Esophagus muscularis mucosa (tissue), 4 donors: ENCODE measurements around the gene MRPL24. TPM values are rescaled to one million over a fixed set of nuclear protein-coding genes. Genes with fewer than 3 reads are reported as not detected.

Experiments used
- DNase-seq: peaks from one replicate; pipeline ENCODE4 v3.0.0-alpha.2; 2017; ENCODE audit errors: extremely low spot score
- H3K27ac ChIP-seq, 4 donors: fragments of 200-600 bp; sonication (generic); replicated peaks in 1 of 4; 1 replicate in 3 of 4; 2 replicates in 1 of 4; pipeline ENCODE4 v1.5.1; 2016 to 2019; ENCODE audit warnings: mild to moderate bottlenecking in 1 of 4
- H3K27me3 ChIP-seq, 4 donors: fragments of 200-600 bp; sonication (generic); one replicate each; pipeline versions ENCODE4 v1.5.1 to v1.6.0; 2016 to 2019
- H3K36me3 ChIP-seq, 4 donors: fragments of 200-600 bp; sonication (generic); one replicate each; pipeline ENCODE4 v1.5.1; 2016 to 2019
- H3K4me1 ChIP-seq, 4 donors: fragments of 200-600 bp; sonication (generic); one replicate each; pipeline ENCODE4 v1.5.1; 2016 to 2019
- H3K4me3 ChIP-seq, 4 donors: fragments of 200-600 bp; sonication (generic); 1 replicate in 2 of 4; 2 replicates in 2 of 4; pipeline ENCODE4 v1.5.1; 2016 to 2019; ENCODE audit warnings: mild to moderate bottlenecking in 4 of 4, moderate library complexity in 1 of 4
- H3K9me3 ChIP-seq, 4 donors: fragments of 200-600 bp; sonication (generic); 1 replicate in 3 of 4; 2 replicates in 1 of 4; pipeline ENCODE4 v1.5.1; 2016 to 2019
- CTCF ChIP-seq, 3 experiments: fragments of 200-600 bp in 2 of 3; fragments of 450-650 bp in 1 of 3; sonication (generic) in 2 of 3; IDR thresholded peaks; one replicate each; pipeline ENCODE4 v1.5.1; 2017 to 2019; ENCODE audit warnings: antibody characterized with exemption in 3 of 3, mild to moderate bottlenecking in 2 of 3, moderate library complexity in 1 of 3
- EP300 ChIP-seq: sonication (generic); formaldehyde crosslinking; IDR thresholded peaks from one replicate; pipeline ENCODE4 v1.6.1; 2017; ENCODE audit warnings: antibody characterized with exemption
- POLR2A ChIP-seq: fragments of 450-650 bp; IDR thresholded peaks from one replicate; pipeline ENCODE4 v1.6.1; 2017; ENCODE audit warnings: antibody characterized with exemption, moderate library complexity, mild to moderate bottlenecking, low read depth
- POLR2AphosphoS5 ChIP-seq, 2 donors: sonication (generic); formaldehyde crosslinking; IDR thresholded peaks; one replicate each; pipeline ENCODE4 v1.6.1; 2017; ENCODE audit warnings: antibody characterized with exemption in 2 of 2
- WGBS: methylation state at CpG from one replicate; pipeline ENCODE4 v1.1.5; 2018; 5-methylcytosine and 5-hydroxymethylcytosine counted together
- intact Hi-C: fragments of 100-400 bp; cut with DNase I; formaldehyde crosslinking; loops from one replicate; pipeline ENCODE4 v1.15.1; 2023
- total RNA-seq, 4 donors: library from RNA; depleted of rRNA; stranded (reverse); fragments of >200 nt; gene quantifications; one replicate each; pipeline versions ENCODE4 v1.1.0 to v1.2.1, GENCODE V29; 2016

MRPL24 gene
- total RNA-seq, 4 donors from 2014 or later: 43.5 to 67.4 (median 62.4) TPM

GRCh38 chr1:156698995-156699394 lies 41.9 kb downstream of the MRPL24 start:
- H3K27me3 ChIP-seq: peaks cover 0 to 33% (median 0%) of the 10 kb centered on the region in 4 donors
- intact Hi-C loops: no loop called here
- H3K27ac ChIP-seq: no peak overlapping the region
- no peak for DNase-seq
- no peak overlapping the region for H3K4me3 ChIP-seq
- peaks cover under 1 to 9% (median 8%) of the 10 kb centered on the region in 4 donors for H3K4me1 ChIP-seq
- WGBS: 55% methylated on average over 1 of the region's 1 CpG
- TF ChIP-seq EP300 (no peak), POLR2AphosphoS5 (IDR thresholded peaks at IDR 0.05) (no peak), POLR2A (no peak), CTCF (IDR thresholded peaks at IDR 0.05) (no peak)
- peaks cover 0 to 19% (median 0%) of the 10 kb centered on the region in 4 donors for H3K36me3 ChIP-seq
- H3K9me3 ChIP-seq: no peaks in the 10 kb centered on the region

GRCh38 chr1:156697481-156697880 lies 43.4 kb downstream of the MRPL24 start:
- WGBS: 74% methylated on average over 5 of the region's 8 CpGs
- no peaks in the 10 kb centered on the region for H3K9me3 ChIP-seq
- peaks cover 0 to 19% (median 0%) of the 10 kb centered on the region in 4 donors for H3K36me3 ChIP-seq
- H3K4me3 ChIP-seq: no peak overlapping the region
- TF ChIP-seq CTCF (IDR thresholded peaks at IDR 0.05) (no peak), POLR2A (no peak), POLR2AphosphoS5 (IDR thresholded peaks at IDR 0.05) (no peak), EP300 (no peak)
- no peak for DNase-seq
- H3K27me3 ChIP-seq: peaks cover 0 to 38% (median 0%) of the 10 kb centered on the region in 4 donors
- no peak overlapping the region for H3K27ac ChIP-seq
- peaks cover 0 to 8% (median 4%) of the 10 kb centered on the region in 4 donors for H3K4me1 ChIP-seq
- intact Hi-C loops: no loop called here

- 89% methylated on average over 8 of the region's 8 CpGs for WGBS
- Histone ChIP-seq H3K27me3 (peaks cover 0 to 41% (median 0%) of the 10 kb centered on the region in 4 donors), H3K36me3 (peaks cover 0 to 19% (median 0%) of the 10 kb centered on the region in 4 donors), H3K27ac (no peak overlapping the region), H3K9me3 (no peaks in the 10 kb centered on the region), H3K4me3 (no peak overlapping the region), H3K4me1 (peaks cover 0 to 14% (median 5%) of the 10 kb centered on the region in 4 donors)
- TF ChIP-seq POLR2AphosphoS5 (IDR thresholded peaks at IDR 0.05): no peak
- TF ChIP-seq POLR2A: no peak
- no peak for TF ChIP-seq CTCF (IDR thresholded peaks at IDR 0.05)
- TF ChIP-seq EP300: no peak
- intact Hi-C loops: no loop called here
- DNase-seq: no peak
Observed at GRCh38 chr1:156696755-156697154, 44.1 kb downstream of the MRPL24 start.

- H3K4me3 ChIP-seq: no peak overlapping the region
- WGBS: 95% methylated on average over 5 of the region's 5 CpGs
- H3K27me3 ChIP-seq: peaks cover 0 to 49% (median 2%) of the 10 kb centered on the region in 4 donors
- peaks cover 0 to 8% (median 0%) of the 10 kb centered on the region in 4 donors for H3K36me3 ChIP-seq
- DNase-seq: no peak
- H3K4me1 ChIP-seq: peaks cover 3 to 21% (median 11%) of the 10 kb centered on the region in 4 donors
- intact Hi-C loops: no loop called here
- TF ChIP-seq POLR2A: no peak
- no peak for TF ChIP-seq CTCF (IDR thresholded peaks at IDR 0.05)
- no peak for TF ChIP-seq EP300
- TF ChIP-seq POLR2AphosphoS5 (IDR thresholded peaks at IDR 0.05): no peak
- no peaks in the 10 kb centered on the region for H3K9me3 ChIP-seq
- H3K27ac ChIP-seq: no peak overlapping the region
Observed at GRCh38 chr1:156694690-156694962, 46.3 kb downstream of the MRPL24 start.
